NCI-H1436 (cell line): ENCODE measurements around the gene STK32B.
"Not testable (repeated sequence)": the region's sequence is repeated elsewhere in the genome, so short reads cannot be mapped to it uniquely, and the experiment has no call there.

Experiments
- DNase-seq: peaks from one replicate; lab custom pipeline; 2025; lab: John Stamatoyannopoulos, UW

Gene STK32B

DNA sequence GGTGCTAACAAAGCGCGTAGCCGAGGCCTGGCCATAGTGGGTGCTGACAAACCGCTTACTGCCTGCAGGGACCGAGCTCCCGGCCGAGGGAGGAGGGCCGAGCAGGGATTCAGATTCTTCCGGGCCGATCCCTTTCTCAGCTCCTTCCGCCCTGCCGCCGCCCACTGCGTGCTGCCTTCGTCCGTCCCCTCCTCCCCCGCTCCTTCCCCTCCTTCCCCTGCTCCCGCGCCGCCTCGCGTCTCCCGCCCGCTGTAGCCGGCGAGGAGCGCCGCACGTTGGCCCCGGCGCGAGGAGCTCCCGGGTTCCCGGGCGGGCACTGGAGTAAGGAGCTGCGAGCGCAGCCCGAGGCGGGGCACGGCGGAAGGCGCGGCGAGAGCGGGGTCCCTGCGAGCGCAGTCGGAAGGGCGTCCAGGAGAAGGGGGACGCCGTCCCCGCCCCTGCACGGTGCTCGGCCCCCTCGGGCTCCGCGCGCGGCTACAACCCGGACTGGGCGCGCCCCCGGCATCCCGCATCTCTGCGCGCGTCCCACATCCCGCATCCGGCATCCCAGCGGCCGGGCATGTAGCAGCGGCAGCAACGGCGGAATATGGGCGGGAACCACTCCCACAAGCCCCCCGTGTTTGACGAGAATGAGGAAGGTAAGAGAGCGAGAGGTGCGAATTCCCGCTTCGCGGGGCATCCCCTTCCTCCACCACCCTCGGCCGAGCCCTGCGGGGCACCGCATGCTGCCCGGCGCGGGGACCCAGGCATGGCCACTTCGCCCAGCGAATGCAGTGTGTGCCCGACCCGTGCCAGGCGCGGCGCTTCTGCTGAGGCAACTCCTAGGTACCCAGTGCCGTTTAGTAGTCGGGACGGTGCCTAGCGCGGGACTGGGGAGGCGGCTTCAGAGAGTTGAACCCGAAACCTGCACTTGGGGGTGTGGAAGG, at the start of gene STK32B:
Gene STK32B (plus strand): TSS at position 203 of the 926 bp plus-strand sequence.
- DNase-seq, result peak; percentile 18

DNA sequence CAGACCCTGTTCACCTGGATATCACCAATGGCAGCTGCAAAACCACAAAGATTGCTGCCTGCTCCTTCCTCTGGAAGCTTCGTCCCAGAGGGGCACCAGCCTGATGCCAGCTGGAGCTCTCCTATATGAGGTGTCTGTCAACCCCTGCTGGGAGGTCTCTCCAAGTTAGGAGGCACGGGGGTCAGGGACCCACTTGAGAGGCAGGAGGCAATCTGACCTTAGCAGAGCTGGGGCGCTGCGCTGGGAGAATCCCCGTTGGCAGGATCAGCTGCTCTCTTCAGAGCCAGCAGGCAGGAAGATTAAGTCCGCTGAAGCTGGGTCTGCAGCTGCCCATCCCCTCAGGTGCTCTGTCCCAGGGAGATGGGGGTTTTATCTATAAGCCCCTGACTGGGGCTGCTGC, 49.6 kb upstream of the STK32B start:
- DNase-seq, result not testable (repeated sequence)

DNA sequence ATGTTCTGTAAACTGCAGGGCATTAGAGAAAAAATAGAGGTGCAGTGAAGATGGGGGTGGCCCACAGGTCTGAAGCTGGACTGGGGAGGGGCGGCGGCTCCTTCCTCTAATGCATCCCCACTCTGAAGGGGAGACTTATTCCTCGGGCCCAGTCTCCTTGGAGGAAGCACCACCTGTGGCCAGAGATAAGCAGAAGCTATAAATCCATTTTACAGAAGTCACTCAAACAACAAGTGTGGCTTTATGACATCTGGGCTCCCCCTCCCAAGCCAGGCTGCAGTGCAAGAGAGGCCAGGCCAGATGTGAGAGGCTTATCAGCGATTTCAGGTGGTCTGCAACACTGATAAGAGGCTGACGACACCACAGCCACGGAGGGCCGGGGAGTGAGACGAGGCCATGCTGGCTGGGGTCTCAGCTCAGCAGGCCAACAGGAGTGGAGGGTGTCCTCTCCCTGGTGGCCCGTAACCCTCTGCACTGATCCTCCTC, 47.9 kb upstream of the STK32B start:
- no peak for DNase-seq

DNA sequence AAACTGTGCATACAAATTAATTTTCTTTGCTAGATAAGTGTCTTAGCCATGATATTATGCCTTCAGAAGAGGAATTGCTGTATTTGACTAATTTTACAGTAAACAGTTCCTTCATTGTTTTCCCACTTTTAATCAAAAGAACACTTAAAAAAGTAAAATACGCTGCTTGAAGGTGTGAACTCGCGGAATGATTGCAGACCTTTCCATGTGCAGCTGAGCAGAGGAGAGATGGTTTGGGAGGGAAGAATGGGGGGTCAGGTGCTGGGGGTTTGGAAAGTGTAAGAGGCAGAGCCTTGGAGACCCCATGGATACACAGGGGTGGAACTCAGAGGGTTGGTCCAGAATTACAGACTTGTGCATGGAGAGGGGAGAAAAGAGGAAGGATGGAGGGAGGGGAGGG, 47.4 kb upstream of the STK32B start:
- no peak for DNase-seq

DNA sequence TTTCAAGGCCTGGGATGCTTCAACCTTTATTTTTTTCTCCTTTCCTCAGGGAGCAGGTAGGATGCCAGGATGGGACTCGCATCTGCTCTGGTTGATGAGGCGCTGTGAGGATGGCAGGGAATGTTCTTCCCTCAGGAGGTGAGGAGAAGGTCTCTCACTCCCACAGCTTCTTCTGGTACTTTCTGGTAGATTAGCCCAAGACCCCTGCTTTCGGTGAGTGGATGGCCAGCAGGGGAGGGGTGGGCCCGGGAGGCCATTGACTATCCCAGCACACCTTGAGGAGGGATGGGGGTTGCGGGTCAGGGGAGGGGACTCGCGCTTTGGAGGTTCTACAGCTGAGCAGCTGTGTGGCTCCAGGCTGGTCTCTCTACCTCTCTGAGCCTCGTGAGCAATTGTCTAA, 46.8 kb upstream of the STK32B start:
- no peak for DNase-seq

DNA sequence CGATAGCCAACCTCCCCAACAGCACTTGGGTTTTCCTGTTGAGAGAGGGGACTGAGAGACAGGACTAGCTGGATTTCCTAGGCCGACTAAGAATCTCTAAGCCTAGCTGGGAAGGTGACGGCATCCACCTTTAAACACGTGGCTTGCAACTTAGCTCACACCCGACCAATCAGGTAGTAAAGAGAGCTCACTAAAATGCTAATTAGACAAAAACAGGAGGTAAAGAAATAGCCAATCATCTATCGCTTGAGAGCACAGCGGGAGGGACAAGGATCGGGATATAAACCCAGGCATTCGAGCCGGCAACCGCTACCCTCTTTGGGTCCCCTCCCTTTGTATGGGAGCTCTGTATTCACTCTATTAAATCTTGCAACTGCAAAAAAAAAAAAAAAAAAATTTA, 44.3 kb upstream of the STK32B start:
- not testable (repeated sequence) for DNase-seq

DNA sequence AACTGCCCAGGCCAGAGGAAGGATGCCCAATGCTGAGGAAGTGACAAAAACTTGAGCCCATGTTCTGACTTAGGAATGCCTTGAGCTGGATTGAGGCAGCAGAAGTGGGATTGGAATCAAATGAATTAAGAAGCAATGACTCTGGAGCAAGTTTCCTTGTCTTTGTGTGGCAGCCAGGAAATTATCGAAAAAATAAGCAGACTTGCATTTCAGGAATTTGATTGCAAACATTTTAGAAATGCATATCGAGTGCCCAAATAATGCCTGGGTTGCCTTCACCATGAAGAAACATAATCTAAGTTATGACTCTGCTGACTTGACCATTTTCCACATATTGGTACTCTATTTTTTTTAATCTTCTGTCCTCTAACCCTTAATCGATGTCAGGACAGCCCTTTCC, 41.5 kb upstream of the STK32B start:
- DNase-seq, result no peak

DNA sequence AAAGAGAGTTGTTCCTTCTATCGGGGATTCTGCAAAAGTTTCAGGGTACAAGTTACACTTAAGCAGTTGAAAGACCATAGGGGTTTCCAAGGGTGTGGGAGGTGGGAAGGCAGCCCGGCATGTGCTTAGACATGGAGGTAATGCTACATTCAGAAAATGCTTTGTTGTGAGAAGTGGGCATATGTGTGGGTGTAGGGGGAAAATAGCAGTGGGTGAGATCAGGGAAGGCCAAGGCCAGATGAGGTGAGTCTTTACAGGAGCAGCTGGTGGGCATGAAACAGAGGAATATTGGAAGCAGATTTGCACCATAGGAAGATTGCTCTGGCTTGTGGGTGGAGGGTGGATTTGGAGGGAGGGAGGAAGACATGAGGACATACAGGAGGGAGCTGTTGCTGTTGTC, 40.3 kb upstream of the STK32B start:
- no peak for DNase-seq

DNA sequence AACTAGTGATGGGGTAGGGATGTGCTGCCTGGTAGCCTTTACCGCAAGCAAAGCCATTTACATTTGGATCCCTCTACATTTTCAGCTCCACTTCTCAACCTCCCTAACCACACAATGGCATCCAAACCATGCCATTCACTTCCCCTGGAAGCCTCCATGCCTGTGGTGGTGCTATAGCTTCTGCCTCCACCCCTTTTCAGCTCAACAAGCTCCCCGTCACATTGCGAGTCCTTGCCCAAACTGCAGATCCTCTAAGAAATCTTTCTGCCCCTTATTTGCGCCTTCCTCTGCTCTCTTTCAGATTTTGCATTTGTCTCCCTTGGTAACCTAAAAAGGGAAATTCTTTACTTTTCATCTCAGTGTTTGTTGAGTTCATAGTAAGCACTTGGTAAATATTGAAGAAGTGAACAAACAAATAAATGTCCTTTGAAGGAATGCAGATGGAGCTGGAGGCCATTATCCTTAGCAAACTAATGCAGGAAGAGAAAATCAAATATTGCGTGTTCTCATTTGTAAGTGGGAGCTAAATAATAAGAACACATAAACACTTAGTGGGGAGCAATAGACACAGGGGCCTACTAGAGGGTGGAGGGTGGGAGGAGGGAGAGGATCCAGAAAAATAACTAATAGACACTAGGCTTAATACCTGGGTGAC, 38.9 kb upstream of the STK32B start:
- no peak for DNase-seq

DNA sequence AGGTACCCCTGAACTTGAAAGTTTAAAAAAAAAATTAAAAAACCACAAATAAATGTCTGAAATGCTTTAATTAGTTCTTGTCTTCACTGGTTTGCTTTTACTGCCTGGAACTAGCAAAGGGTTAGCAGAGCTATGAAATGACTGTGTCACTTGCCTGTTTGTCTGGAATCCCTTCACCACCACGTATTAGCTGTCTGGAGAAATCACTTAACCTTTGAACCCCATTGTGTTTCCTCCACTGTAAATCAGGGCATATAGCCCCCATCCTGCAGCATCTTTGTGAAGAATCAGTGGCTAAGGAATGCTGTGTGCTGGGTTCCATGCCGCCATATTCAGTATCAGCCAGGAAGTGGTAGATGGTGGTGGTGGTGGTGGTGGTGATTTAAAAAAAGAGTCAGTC, 38.3 kb upstream of the STK32B start:
- DNase-seq, result no peak

DNA sequence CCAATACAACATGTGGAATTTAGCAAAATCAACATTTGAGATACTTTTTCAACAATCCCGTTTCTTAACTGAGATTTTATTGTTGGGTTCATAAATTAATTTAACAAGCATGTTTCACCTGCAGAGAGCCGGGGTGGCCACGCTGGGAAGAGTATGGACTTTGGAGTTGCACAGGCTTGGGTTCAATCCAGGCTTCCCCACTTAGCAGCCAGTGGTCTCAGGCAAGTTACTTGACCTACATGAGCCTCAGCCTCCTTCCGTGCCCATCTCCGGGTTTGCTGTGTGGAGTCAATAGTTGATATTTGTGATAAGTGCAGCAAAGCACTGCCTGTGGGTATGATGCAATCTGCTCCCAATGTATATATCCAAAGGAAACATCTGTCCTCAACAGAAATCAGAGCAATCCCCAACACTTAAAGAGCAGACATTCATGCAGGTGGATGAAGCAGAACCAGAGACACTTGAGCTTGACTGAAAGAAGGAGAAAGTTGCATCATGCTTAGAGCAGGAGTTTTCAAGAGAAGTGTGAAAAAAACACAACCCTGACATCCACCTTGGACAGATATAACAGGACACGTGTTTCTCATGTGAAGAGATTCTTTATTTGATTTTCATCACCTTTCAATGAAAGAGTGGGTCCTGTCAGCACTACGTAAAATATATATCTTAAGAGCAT, 37.1 kb upstream of the STK32B start:
- DNase-seq, result no peak

DNA sequence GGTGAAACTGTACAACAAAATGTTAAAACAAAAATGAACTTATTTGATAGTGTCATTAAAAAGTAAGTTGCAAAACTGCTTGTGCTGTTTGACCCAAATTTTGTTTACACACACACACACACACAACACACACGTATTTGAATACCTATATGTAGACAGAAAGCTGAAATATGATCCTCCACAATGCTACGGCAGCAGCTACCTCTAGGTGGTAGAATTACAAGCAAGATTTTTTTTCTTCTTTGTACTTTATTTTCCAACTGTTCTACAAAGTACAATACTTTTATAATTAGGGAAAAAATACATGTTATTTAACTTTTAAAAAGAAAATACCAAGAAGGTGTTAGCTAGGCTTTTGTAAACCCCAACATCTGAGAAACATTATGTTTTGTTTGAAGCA, 33.2 kb upstream of the STK32B start:
- DNase-seq, result no peak

DNA sequence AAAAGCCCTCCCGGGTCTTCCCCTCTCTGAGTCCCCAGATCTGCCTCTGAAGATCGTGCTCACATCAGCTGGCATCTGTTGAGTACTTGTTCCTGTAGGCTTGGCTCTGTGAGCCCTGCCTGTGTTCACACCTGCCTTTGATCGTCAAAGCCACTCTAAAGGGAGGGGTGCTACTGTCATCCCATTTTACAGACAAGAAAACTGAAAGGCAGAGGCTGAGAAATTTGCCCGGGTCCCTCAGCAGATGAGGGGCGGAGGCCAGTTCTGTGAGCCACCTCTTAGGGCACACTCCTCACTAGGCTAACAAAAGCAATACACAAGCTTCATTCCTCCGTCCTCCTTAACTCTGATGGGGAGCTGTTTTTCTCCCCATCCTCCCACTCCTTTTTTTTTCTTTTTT, 32.7 kb upstream of the STK32B start:
- no peak for DNase-seq

DNA sequence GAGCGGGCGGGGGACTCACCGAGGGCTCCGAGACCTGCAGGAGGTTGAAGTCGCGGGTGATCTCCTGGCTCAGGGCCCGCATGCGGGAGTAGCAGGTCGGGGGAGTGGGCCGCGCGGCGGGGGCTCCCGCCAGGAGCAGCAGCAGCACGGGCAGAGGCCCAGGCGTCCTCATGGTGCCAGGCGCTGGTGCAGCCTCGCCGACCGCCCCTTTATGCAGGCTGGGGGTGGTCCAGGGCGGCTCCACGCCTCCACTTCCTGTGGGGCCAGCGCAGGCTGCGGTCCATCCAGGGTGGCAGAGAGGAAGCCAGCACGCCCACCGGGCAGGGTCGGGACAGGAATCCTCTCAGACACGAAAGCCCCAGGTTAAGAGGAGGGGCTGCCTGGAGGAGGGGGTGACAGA, 32.0 kb upstream of the STK32B start, which contains the start of gene CYTL1:
Gene CYTL1 (minus strand): TSS at position 185 of the 400 bp plus-strand sequence. CDS start 13 bp downstream, at position 172.
- no peak for DNase-seq

DNA sequence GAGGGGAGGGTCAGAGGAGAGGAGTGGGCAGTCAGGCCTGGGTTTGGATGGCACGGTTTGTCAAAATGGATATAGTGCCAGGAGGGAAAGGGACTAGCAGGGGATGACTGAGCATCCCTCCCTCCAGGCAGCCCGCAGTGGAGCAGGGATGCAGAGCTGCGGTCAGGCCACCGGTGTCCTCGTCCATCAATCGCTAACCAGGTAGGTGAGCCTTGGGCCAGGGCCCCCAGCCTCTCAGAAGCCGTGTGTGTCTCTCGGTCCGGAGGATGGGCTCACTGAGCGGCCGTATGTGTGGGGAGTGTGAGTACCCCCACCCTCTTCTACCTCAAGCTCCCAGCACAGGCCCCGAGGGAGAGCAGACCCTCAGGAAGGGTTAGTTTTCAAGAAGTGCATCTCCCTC, 31.5 kb upstream of the STK32B start:
- no peak for DNase-seq

DNA sequence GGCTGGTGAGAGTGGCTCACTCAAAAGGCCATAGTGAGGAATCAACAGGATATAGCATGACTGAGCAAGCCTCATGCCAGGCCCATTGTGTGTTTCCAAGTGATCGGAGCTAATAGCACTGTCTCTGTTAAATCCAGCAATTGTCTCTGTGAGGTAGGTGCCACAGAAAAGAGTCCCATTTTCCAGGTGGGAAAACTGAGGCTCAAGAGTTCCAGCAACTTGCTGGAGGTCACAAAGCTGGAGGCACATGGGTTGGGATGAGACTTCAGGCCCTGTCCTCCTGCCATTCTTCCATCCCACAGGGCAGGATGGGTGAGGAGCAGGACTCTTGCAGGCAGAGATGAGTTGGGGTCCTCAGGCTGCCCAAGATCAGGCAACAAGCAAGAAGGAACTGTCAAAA, 30.9 kb upstream of the STK32B start:
- DNase-seq, result no peak

DNA sequence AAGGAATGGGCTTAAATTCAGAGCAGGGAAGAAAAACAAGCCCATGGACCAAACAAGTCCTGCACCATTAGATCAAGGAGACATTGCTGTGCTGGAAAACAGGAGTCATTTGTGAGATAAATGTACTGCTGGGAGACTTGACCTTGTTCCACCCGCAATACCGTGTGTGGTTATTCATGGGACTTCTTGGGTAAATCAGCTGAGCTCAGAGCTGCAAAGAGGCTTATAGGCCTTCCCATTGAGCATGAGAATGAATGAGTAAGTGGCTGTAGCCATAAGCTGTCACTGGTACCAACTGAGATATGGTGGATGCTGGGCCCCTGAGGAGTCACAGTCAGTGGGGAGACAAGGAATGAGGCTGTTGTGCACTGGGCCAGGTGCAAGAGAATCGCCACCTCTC, 29.7 kb upstream of the STK32B start:
- DNase-seq, result no peak

DNA sequence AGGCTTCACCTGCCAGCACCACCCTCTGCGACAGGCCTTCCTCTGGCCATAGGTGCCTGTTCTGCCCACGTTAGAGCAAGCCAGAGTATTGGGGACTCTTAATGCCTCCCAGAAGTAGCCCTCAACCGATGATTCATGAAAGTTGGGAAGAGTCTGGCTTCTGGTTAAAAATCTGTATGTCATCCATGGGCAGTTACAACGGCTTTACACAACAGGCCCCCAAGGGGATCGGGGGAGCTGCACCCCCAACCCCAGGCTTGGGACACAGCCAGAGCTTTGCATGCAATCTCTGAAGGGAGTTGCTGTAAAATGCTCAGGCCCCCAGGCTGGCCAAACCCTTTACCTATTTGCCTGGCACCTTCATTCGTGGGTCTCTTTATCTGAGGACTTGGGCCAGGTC, 26.6 kb upstream of the STK32B start:
- DNase-seq, result no peak

DNA sequence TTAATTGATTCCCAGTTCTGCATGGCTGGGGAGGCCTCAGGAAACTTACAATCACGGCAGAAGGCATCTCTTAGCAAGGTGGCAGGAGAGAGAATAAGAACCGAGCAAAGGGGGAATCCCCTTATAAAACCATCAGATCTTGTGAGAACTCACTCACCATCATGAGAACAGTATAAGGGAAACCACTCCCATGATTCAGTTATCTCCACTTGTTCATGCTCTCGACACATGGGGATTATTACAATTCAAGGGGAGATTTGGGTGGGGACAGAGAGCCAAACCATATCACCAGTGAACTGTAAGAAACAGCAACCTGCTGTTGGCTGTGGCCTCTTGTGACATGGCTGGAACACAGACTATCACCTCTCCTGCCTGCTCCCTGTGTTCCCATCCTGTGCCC, 24.9 kb upstream of the STK32B start:
- no peak for DNase-seq

DNA sequence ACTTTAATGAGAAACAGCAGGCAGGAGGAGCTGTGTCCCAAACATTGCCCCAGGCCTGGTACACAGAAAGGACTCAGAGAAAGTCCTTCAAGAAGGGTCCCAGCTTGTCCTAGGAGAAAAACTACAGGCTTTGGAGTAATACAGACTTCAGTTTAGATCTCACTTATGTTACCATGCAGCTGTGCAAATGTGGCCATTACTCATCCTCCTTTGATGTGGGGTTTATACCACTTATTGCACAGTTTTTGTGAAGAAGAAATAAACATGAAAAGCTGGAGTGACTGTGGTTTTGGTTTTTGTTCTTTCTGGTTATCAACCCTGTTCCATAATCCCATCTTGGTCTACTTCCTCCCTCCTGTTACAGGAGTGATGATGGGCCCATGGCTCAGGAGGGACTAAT, 23.9 kb upstream of the STK32B start:
- DNase-seq, result no peak

DNA sequence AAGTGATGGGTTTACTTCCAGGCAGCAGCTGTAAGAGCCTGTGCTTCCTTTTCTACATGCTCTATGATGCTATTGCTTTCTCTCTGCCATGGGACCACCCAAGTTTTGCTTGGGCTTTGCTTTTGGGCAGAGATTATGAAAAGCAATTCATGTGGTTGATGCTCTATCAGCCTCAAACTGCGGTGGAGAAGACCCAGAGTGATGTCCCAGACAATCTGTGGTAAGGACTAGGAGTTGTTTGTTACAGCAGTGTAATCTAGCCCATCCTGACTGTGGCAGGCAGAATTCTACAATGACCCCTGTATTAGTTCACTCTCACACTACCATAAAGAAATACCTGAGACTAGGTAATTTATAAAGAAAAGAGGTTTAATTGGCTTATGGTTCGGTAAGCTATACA, 22.8 kb upstream of the STK32B start:
- DNase-seq, result no peak

DNA sequence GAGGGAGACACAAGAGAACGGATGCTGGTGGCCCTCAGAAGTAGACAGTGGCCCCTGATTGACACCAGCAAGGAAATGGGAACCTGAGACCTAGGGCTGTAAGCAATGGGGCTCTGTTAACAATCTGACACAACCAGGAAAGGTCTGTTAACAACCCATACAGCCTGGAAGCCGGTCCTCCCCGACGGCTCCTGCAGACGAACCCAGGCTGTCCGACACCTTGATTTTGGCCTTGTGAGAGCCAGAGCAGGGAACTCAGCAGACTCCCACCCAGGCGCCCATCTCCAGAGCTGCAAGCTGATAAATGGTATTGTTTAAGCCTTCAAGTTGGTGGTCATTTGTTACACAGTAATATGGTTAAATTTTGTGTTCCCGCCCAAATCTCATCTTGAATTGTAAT, 21.8 kb upstream of the STK32B start:
- DNase-seq, result no peak

DNA sequence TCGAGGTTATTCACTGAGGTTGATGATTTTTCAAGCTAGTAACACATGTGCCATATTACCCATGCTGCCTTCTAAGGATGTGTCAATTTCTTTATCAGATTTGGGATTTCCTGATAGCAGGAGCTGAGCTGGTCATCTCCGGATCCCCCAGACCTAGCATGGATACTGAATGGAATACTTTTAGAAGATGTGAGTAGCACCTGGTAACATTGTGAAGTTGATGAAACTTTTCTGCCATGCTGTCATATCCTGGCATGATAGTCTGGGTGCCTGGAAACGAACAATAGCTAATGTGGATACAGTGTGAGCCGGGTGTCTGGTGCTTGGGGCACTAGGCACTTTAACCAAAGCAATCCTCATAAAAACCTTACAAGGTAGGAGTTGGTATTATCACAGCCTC, 21.1 kb upstream of the STK32B start:
- no peak for DNase-seq
